Testis (tissue), 3 donors: ENCODE measurements around the gene CDON. TPM values are rescaled to one million over a fixed set of nuclear protein-coding genes. Genes with fewer than 3 reads are reported as not detected.

Source experiments
- polyA plus RNA-seq: library from polyadenylated mRNA; stranded (reverse); fragments of 350-450 nt; fragmentation: Illumina TruSeq; extraction: RNeasy Lipid Tissue Mini Kit (QIAGEN cat#74804); gene quantifications from one replicate; pipeline ENCODE4 v1.2.3, GENCODE V29; 2014; ENCODE audit warnings: low read depth, low replicate concordance; ENCODE audit not compliant: insufficient read depth
- total RNA-seq, 2 donors: library from RNA; depleted of rRNA; stranded (reverse); fragments of >200 nt; gene quantifications; one replicate each; pipeline ENCODE4 v1.2.3, GENCODE V29; 2016

The CDON gene
- total and polyA plus RNA-seq, 3 donors from 2014 or later: 20.6 to 27.7 (median 23.9) TPM

Other genes starting within 250 kb of the CDON start
- under 1 TPM in 1 of 2 donors, not detected in 1; 0.79 TPM for gene PATE4, start 229.6 kb downstream of the CDON start, total RNA-seq
- gene PATE4, start 229.6 kb downstream of the CDON start, polyA plus RNA-seq: 0.73 TPM
- gene HYLS1, start 175.2 kb downstream of the CDON start, total RNA-seq: 10 to 100 TPM; 14.7 to 26.1 TPM
- 34.2 TPM for gene HYLS1, start 175.2 kb downstream of the CDON start, polyA plus RNA-seq
- gene PUS3, start 159.7 kb downstream of the CDON start, total RNA-seq: 1 to 10 TPM; 6.1 to 9.4 TPM
- 8.4 TPM for gene PUS3, start 159.7 kb downstream of the CDON start, polyA plus RNA-seq
- gene DDX25, start 158.4 kb downstream of the CDON start, total RNA-seq: 10 to 100 TPM; 46.4 to 53.8 TPM
- gene DDX25, start 158.4 kb downstream of the CDON start, polyA plus RNA-seq: 257 TPM
- gene VSIG10L2, start 116.8 kb downstream of the CDON start, total RNA-seq: not detected
- gene VSIG10L2, start 116.8 kb downstream of the CDON start, polyA plus RNA-seq: not detected
- gene RPUSD4, start 148.8 kb upstream of the CDON start, total RNA-seq: 10 to 100 TPM; 25.9 to 33.8 TPM
- gene RPUSD4, start 148.8 kb upstream of the CDON start, polyA plus RNA-seq: 27.5 TPM
- 10 to 100 TPM; 27.4 to 36.3 TPM for gene FAM118B, start 148.9 kb upstream of the CDON start, total RNA-seq
- gene FAM118B, start 148.9 kb upstream of the CDON start, polyA plus RNA-seq: 50.3 TPM
- 100 to 1,000 TPM; 105 to 122 TPM for gene SRPRA, start 206.0 kb upstream of the CDON start, total RNA-seq
- 88.4 TPM for gene SRPRA, start 206.0 kb upstream of the CDON start, polyA plus RNA-seq
- 10 to 100 TPM; 40.3 to 49.4 TPM for gene FOXRED1, start 206.3 kb upstream of the CDON start, total RNA-seq
- 31.6 TPM for gene FOXRED1, start 206.3 kb upstream of the CDON start, polyA plus RNA-seq
- 1 to 10 TPM; 5.7 to 5.9 TPM for gene TIRAP, start 220.2 kb upstream of the CDON start, total RNA-seq
- gene TIRAP, start 220.2 kb upstream of the CDON start, polyA plus RNA-seq: 3.6 TPM
- gene DCPS, start 241.2 kb upstream of the CDON start, total RNA-seq: 10 to 100 TPM; 16.9 to 20.9 TPM
- gene DCPS, start 241.2 kb upstream of the CDON start, polyA plus RNA-seq: 16.8 TPM